Lower leg skin (tissue), 3 donors: ENCODE results near the gene SEMG1.

Experiments
- POLR2A ChIP-seq, 2 donors: fragments of 450-650 bp; IDR thresholded peaks; one replicate each; pipeline ENCODE4 v1.6.1; 2016 to 2017; ENCODE audit warnings: antibody characterized with exemption in 2 of 2, mild to moderate bottlenecking in 1 of 2, moderate library complexity in 1 of 2
- TF ChIP-seq, protein P1 (sequence below), 3 donors: fragments of 450-650 bp; IDR thresholded peaks; one replicate each; pipeline ENCODE4 v1.5.1; 2016; ENCODE audit warnings: antibody characterized with exemption in 3 of 3, mild to moderate bottlenecking in 3 of 3, moderate library complexity in 2 of 3

DNA sequence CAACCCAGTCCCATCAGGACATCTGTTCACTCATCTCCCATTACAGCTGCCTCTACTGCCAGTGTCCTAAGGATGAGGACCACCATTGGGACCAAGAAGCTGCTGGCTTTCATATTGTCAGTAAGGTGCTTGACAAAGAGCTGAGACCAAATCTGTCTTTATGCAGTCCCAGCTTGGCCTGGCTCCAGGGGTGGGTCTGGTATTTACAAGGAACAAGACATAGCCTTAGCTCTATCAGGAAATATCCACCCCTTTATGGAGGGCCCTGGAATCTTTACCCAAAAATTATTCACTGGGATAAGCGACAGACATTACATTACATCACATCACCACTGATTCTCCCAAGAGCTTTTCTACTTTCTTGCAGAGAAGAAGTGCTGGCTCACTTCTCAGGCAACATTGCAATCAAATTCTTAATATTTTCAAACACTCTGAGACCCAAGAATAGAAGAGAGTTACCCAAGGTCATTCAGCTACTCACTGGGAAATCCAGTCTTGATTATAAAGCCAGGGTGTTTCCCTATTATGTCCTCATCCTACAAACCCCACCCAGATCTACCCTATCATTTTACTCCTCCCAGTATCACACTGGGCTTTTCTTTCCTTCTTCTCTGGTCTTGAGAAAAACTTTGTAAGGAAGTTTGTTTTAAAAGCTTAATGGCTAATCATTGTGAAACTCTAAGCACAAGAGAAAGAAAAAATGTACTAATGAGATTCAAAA, 43.6 kb upstream of the SEMG1 start:
- TF ChIP-seq, protein P1, sequence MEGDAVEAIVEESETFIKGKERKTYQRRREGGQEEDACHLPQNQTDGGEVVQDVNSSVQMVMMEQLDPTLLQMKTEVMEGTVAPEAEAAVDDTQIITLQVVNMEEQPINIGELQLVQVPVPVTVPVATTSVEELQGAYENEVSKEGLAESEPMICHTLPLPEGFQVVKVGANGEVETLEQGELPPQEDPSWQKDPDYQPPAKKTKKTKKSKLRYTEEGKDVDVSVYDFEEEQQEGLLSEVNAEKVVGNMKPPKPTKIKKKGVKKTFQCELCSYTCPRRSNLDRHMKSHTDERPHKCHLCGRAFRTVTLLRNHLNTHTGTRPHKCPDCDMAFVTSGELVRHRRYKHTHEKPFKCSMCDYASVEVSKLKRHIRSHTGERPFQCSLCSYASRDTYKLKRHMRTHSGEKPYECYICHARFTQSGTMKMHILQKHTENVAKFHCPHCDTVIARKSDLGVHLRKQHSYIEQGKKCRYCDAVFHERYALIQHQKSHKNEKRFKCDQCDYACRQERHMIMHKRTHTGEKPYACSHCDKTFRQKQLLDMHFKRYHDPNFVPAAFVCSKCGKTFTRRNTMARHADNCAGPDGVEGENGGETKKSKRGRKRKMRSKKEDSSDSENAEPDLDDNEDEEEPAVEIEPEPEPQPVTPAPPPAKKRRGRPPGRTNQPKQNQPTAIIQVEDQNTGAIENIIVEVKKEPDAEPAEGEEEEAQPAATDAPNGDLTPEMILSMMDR (IDR thresholded peaks at IDR 0.05), result no peak
- TF ChIP-seq POLR2A (IDR thresholded peaks at IDR 0.05), result no peak
